Fibroblast of peridontal ligament (primary cell): Measurements from ENCODE around the gene MTCH1.
"Not testable (repeated sequence)": the region's sequence is repeated elsewhere in the genome, so short reads cannot be mapped to it uniquely, and the experiment has no call there.

Experiments used
- DNase-seq: peaks from one replicate; pipeline ENCODE4 v3.0.0-alpha.2; 2010; ENCODE audit errors: extremely low read depth

Gene MTCH1

DNA sequence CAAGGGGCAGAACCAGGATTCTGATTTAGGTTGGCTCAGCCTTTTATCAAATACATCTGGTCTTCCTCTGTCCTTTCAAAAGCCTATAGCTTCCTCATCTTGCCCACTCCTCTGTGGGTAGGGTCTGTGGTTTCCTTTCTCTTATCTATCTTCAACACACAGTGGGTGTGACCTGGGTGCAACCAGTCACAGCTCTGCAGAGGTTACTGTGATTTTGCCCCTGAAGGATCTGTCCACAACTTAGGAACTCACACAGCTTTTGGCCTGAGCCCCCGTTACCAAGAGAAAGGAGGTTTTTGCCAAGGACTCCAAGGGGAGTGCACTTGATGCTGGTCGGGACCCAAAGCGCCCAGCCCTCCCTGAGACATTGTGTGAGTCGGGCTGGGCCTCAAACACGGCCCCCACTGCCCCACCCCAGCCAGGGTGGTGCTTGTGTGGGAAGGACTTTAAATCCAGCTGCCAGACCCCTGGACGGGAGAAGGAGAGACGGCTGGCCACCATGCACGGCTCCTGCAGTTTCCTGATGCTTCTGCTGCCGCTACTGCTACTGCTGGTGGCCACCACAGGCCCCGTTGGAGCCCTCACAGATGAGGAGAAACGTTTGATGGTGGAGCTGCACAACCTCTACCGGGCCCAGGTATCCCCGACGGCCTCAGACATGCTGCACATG, 31.6 kb downstream of the MTCH1 start, which contains the start of gene PI16:
TSS of gene PI16 (plus strand) at position 477 of the 670 bp plus-strand sequence. CDS start at position 500, 23 bp downstream.
- DNase-seq = no peak

- no peak for DNase-seq
Observed at GRCh38 chr6:36953931-36954261, 32.1 kb downstream of the MTCH1 start.

- peak; percentile 35 for DNase-seq
Observed at GRCh38 chr6:36949636-36950035, 36.4 kb downstream of the MTCH1 start.

GRCh38 chr6:36949076-36949475, 36.9 kb downstream of the MTCH1 start:
- DNase-seq = not testable (repeated sequence)

GRCh38 chr6:36947570-36948351, 38.2 kb downstream of the MTCH1 start:
- DNase-seq = no peak

GRCh38 chr6:36946526-36946925, 39.5 kb downstream of the MTCH1 start:
- no peak for DNase-seq

GRCh38 chr6:36945301-36945700, 40.7 kb downstream of the MTCH1 start:
- no peak for DNase-seq

GRCh38 chr6:36944650-36945049, 41.3 kb downstream of the MTCH1 start:
- no peak for DNase-seq

GRCh38 chr6:36942329-36942728, 43.7 kb downstream of the MTCH1 start:
- DNase-seq = not testable (repeated sequence)

DNA sequence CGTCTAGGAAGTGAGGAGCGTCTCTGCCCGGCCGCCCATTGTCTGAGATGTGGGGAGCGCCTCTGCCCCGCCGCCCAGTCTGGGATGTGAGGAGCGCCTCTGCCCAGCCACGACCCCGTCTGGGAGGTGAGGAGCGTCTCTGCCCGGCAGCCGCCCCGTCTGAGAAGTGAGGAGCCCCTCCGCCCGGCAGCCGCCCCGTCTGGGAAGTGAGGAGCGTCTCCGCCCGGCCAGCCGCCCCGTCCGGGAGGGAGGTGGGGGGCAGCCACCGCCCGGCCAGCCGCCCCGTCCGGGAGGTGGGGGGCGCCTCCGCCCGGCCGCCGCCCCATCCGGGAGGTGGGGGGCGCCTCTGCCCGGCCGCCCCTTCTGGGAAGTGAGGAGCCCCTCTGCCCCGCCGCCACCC, 44.4 kb downstream of the MTCH1 start:
- not testable (repeated sequence) for DNase-seq

DNA sequence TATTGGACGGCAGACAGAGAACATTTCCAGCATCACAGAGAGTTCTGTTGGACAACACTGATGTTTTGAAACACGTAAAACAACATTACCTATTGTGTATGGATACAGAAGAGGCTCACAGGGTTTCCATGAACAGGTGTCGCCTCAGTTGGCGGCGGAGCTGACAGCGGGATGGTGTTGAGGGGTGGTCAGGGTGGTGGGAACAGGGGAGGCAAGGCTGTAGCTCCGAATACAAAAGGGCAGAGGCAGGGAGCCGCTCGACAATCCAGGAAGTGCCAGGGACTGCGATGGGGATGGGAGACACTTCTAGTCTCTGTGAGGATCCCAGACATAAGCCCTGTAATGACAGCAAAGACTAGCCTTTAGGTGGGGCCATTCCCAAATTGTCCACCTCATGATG, 46.0 kb downstream of the MTCH1 start:
- no peak for DNase-seq

GRCh38 chr6:36939005-36939404, 47.0 kb downstream of the MTCH1 start:
- not testable (repeated sequence) for DNase-seq

DNA sequence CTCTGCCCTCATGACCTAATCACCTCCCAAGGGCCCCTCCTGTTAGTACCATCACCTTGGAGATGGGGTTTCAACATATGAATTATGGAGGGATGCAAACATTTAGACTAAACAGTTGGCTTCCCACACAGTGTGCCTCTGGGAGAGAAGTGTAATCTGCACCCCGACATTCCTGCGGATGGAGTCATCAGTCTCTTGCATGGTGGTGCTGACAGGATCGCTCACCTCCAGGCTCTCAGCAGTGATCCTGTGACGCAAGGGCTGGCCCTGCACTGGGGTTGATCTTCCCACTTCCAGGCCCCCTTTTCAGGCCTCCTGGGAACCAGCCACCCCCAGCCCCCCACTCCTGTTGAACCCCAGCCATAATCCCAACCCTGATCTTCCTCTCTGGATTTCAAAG, 47.5 kb downstream of the MTCH1 start:
- peak; percentile 45 for DNase-seq

GRCh38 chr6:36937896-36938295, 48.1 kb downstream of the MTCH1 start:
- no peak for DNase-seq

GRCh38 chr6:36936824-36937223, 49.2 kb downstream of the MTCH1 start:
- no peak for DNase-seq

DNA sequence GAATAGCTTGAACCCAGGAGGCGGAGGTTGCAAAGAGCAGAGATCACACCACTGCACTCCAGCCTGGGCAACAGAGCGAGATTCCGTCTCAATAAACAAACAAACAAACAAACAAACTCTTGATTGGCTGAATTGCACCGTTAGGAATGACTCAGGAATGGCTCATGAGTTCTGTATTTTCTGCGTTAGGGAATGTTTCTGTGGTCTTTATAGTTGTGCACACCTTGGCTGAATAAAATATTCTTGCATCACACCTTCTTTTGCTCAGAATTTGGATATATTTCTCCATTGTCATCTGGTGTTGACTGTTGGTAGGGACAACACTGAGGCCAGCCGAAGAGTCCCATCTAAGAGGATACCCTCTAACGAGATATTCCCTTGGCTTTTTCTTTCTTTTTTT, 51.1 kb downstream of the MTCH1 start:
- DNase-seq = no peak

GRCh38 chr6:36933519-36933918, 52.5 kb downstream of the MTCH1 start:
- DNase-seq = no peak

GRCh38 chr6:36933102-36933501, 52.9 kb downstream of the MTCH1 start:
- DNase-seq = peak; percentile 85

- no peak for DNase-seq
Observed at GRCh38 chr6:36930483-36930882, 55.5 kb downstream of the MTCH1 start.

- DNase-seq = peak; percentile 70
Observed at GRCh38 chr6:36929607-36930006, 56.4 kb downstream of the MTCH1 start.

DNA sequence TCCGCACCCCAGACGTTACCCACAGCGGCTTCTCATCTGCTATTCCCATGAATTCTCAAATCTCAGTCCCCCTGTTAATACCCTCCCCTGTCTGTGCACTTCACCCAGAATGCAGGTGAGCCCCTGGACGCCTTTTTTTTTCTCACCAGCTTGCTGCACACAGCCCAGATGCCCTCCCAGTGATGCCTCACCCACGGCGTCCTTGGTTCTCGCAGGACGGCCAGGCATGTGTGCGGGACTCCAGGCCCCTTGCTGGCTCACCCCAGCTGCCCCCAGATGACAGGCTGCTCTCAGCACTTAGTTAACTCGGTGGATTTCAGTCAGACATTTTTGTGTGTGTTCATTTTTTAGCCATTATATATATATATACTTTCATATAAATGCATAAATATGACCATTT, 56.8 kb downstream of the MTCH1 start:
- no peak for DNase-seq

DNA sequence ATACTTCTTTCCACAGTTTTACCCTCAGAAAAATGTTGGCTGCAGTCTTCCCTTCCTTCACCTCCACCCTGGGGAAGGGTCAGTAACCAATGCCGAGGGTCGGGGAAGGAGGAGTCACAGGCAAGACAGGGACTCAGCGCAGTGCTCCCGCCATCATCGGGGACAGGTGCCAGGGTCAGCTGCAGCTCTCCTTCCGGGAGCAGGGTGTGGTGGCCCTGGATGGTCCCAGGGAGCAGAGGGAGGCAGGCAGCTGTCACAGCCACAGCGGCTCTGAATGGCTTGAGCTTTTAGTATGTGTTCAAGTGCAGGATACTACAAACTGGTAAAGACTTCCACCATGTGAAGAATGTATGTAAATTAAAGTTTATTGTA, 57.5 kb downstream of the MTCH1 start:
- no peak for DNase-seq
